Vagina (tissue), 2 donors: ENCODE data around the gene TBCD. TPM values are rescaled to one million over a fixed set of nuclear protein-coding genes. Genes with fewer than 3 reads are reported as not detected.

Source experiments
- DNase-seq, 2 donors: peaks; one replicate each; pipeline ENCODE4 v3.0.0-alpha.2; 2017; ENCODE audit errors: extremely low spot score in 2 of 2
- H3K27ac ChIP-seq: fragments of 200-600 bp; sonication (generic); one replicate; pipeline ENCODE4 v1.5.1; 2019
- H3K27me3 ChIP-seq: fragments of 200-600 bp; sonication (generic); one replicate; pipeline ENCODE4 v1.5.1; 2019
- H3K36me3 ChIP-seq, 2 donors: fragments of 200-600 bp; sonication (generic); one replicate each; pipeline ENCODE4 v1.5.1; 2017 to 2019
- H3K4me1 ChIP-seq: fragments of 200-600 bp; sonication (generic); one replicate; pipeline ENCODE4 v1.5.1; 2019
- H3K4me3 ChIP-seq, 2 donors: fragments of 200-600 bp; sonication (generic); 1 replicate in 1 of 2; 2 replicates in 1 of 2; pipeline ENCODE4 v1.5.1; 2016 to 2019
- H3K9me3 ChIP-seq: fragments of 200-600 bp; sonication (generic); one replicate; pipeline ENCODE4 v1.5.1; 2019
- CTCF ChIP-seq, 3 experiments: fragments of 450-650 bp in 2 of 3; fragments of 200-600 bp in 1 of 3; sonication (generic) in 1 of 3; IDR thresholded peaks; one replicate each; pipeline ENCODE4 v1.5.1; 2017 to 2019; ENCODE audit warnings: antibody characterized with exemption in 3 of 3, mild to moderate bottlenecking in 2 of 3, moderate library complexity in 2 of 3
- POLR2A ChIP-seq, 2 donors: fragments of 450-650 bp; IDR thresholded peaks; one replicate each; pipeline ENCODE4 v1.6.1; 2017; ENCODE audit warnings: antibody characterized with exemption in 2 of 2, mild to moderate bottlenecking in 2 of 2, moderate library complexity in 2 of 2
- POLR2AphosphoS5 ChIP-seq, 2 donors: sonication (generic); formaldehyde crosslinking; IDR thresholded peaks; one replicate each; pipeline ENCODE4 v1.9.0; 2017; ENCODE audit warnings: antibody characterized with exemption in 2 of 2, mild to moderate bottlenecking in 2 of 2, low read depth in 1 of 2; ENCODE audit not compliant: insufficient read depth in 1 of 2
- intact Hi-C: fragments of 100-400 bp; cut with DNase I; formaldehyde crosslinking; loops from one replicate; pipeline ENCODE4 v1.15.1; 2023
- total RNA-seq: library from RNA; depleted of rRNA; stranded (reverse); fragments of >200 nt; gene quantifications from one replicate; pipeline ENCODE4 v1.2.3, GENCODE V29; 2016

TBCD gene
- total RNA-seq, 1 donor from 2014 or later = 79.3 TPM

GRCh38 chr17:82848022-82848592, 96.2 kb downstream of the TBCD start:
- intact Hi-C loops = loop anchor here (5.0 kb wide), 1 partner anchor 51 kb away; no protein-coding TSS in a partner anchor
- peak overlapping the region; percentile 26 to 40 for H3K4me3 ChIP-seq
- no peak for DNase-seq
- no peaks in the 10 kb centered on the region for H3K9me3 ChIP-seq
- peak overlapping the region; percentile 57 for H3K27ac ChIP-seq
- peaks cover 14% of the 10 kb centered on the region for H3K4me1 ChIP-seq
- no peaks in the 10 kb centered on the region for H3K27me3 ChIP-seq
- TF ChIP-seq POLR2A (IDR thresholded peaks at IDR 0.05) (no peak), CTCF (IDR thresholded peaks at IDR 0.05) (no peak), POLR2AphosphoS5 (IDR thresholded peaks at IDR 0.05; ENCODE audit: insufficient read depth in 1 of 2, low read depth in 1 of 2) (peak in 1 of 2 donors; percentile 65)
- H3K36me3 ChIP-seq = no peaks in the 10 kb centered on the region

GRCh38 chr17:82849076-82849945, 97.4 kb downstream of the TBCD start:
- TF ChIP-seq POLR2A (IDR thresholded peaks at IDR 0.05) (no peak), POLR2AphosphoS5 (IDR thresholded peaks at IDR 0.05; ENCODE audit: insufficient read depth in 1 of 2, low read depth in 1 of 2) (no peak), CTCF (IDR thresholded peaks at IDR 0.05) (no peak)
- H3K36me3 ChIP-seq = no peaks in the 10 kb centered on the region
- intact Hi-C loops = loop anchor here (5.0 kb wide), 1 partner anchor 52 kb away; no protein-coding TSS in a partner anchor
- DNase-seq = no peak
- no peaks in the 10 kb centered on the region for H3K27me3 ChIP-seq
- H3K4me3 ChIP-seq = no peak overlapping the region
- H3K9me3 ChIP-seq = no peaks in the 10 kb centered on the region
- peaks cover 14% of the 10 kb centered on the region for H3K4me1 ChIP-seq
- no peak overlapping the region for H3K27ac ChIP-seq

GRCh38 chr17:82851381-82851780, 99.5 kb downstream of the TBCD start:
- intact Hi-C loops = no loop called here
- no peaks in the 10 kb centered on the region for H3K9me3 ChIP-seq
- H3K36me3 ChIP-seq = no peaks in the 10 kb centered on the region
- H3K4me1 ChIP-seq = peaks cover 14% of the 10 kb centered on the region
- no peaks in the 10 kb centered on the region for H3K27me3 ChIP-seq
- no peak for TF ChIP-seq CTCF (IDR thresholded peaks at IDR 0.05)
- TF ChIP-seq POLR2A (IDR thresholded peaks at IDR 0.05) = no peak
- TF ChIP-seq POLR2AphosphoS5 (IDR thresholded peaks at IDR 0.05; ENCODE audit: insufficient read depth in 1 of 2, low read depth in 1 of 2) = no peak
- H3K4me3 ChIP-seq = no peak overlapping the region
- DNase-seq = no peak
- no peak overlapping the region for H3K27ac ChIP-seq

GRCh38 chr17:82854226-82854625, 102.4 kb downstream of the TBCD start:
- TF ChIP-seq POLR2AphosphoS5 (IDR thresholded peaks at IDR 0.05; ENCODE audit: insufficient read depth in 1 of 2, low read depth in 1 of 2) = no peak
- TF ChIP-seq CTCF (IDR thresholded peaks at IDR 0.05) = no peak
- TF ChIP-seq POLR2A (IDR thresholded peaks at IDR 0.05) = no peak
- peaks cover 5% of the 10 kb centered on the region for H3K4me1 ChIP-seq
- no peak overlapping the region for H3K4me3 ChIP-seq
- intact Hi-C loops = no loop called here
- H3K36me3 ChIP-seq = no peaks in the 10 kb centered on the region
- DNase-seq = no peak
- H3K27ac ChIP-seq = no peak overlapping the region
- no peaks in the 10 kb centered on the region for H3K9me3 ChIP-seq
- no peaks in the 10 kb centered on the region for H3K27me3 ChIP-seq

- Histone ChIP-seq H3K27me3 (no peaks in the 10 kb centered on the region), H3K27ac (no peak overlapping the region), H3K4me1 (peaks cover 15% of the 10 kb centered on the region), H3K36me3 (no peaks in the 10 kb centered on the region), H3K9me3 (no peaks in the 10 kb centered on the region), H3K4me3 (no peak overlapping the region)
- intact Hi-C loops = no loop called here
- no peak for DNase-seq
- TF ChIP-seq POLR2A (IDR thresholded peaks at IDR 0.05) (no peak), POLR2AphosphoS5 (IDR thresholded peaks at IDR 0.05; ENCODE audit: insufficient read depth in 1 of 2, low read depth in 1 of 2) (no peak), CTCF (IDR thresholded peaks at IDR 0.05) (no peak)
Measured at GRCh38 chr17:82856361-82856760, 104.5 kb downstream of the TBCD start.
